Keratinocyte (primary cell): Measurements from ENCODE around the gene SH2D3C.

ENCODE experiments used
- EZH2 ChIP-seq: IDR thresholded peaks from one replicate; pipeline ENCODE4 v1.6.1; 2012; ENCODE audit warnings: inconsistent platforms, mild to moderate bottlenecking, low read length, moderate library complexity
- TF ChIP-seq, protein P1 (sequence below), 3 experiments: IDR thresholded peaks in 1 of 3; conservative IDR thresholded peaks in 1 of 3; optimal IDR thresholded peaks in 1 of 3; 2 replicates in 2 of 3; 3 replicates in 1 of 3; pipeline versions ENCODE3 to v1.5.1; 2011; ENCODE audit warnings: low read length in 3 of 3, mild to moderate bottlenecking in 3 of 3, moderate library complexity in 2 of 3, control low read depth in 1 of 3, inconsistent platforms in 1 of 3; ENCODE audit not compliant: insufficient read depth in 2 of 3; ENCODE audit errors: extremely low read depth in 1 of 3

GRCh38 chr9:127693143-127693542, 85.3 kb downstream of the SH2D3C start:
- TF ChIP-seq EZH2: no peak
- TF ChIP-seq, protein P1, sequence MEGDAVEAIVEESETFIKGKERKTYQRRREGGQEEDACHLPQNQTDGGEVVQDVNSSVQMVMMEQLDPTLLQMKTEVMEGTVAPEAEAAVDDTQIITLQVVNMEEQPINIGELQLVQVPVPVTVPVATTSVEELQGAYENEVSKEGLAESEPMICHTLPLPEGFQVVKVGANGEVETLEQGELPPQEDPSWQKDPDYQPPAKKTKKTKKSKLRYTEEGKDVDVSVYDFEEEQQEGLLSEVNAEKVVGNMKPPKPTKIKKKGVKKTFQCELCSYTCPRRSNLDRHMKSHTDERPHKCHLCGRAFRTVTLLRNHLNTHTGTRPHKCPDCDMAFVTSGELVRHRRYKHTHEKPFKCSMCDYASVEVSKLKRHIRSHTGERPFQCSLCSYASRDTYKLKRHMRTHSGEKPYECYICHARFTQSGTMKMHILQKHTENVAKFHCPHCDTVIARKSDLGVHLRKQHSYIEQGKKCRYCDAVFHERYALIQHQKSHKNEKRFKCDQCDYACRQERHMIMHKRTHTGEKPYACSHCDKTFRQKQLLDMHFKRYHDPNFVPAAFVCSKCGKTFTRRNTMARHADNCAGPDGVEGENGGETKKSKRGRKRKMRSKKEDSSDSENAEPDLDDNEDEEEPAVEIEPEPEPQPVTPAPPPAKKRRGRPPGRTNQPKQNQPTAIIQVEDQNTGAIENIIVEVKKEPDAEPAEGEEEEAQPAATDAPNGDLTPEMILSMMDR (optimal IDR thresholded peaks at IDR 0.05 in 1 of 3, IDR thresholded peaks at IDR 0.05 in 1 of 3, conservative IDR thresholded peaks at IDR 0.05 in 1 of 3; ENCODE audit: extremely low read depth in 1 of 3, insufficient read depth in 2 of 3, low read length in 3 of 3): no peak
